T-helper 1 cell treated with Interleukin-12 subunit alpha and Interleukin-12 subunit beta and Interleukin-4 antibody, amounts not matched to agents 30 μg/mL and 1 μg/mL, for 36 hours (primary cell): Measurements from ENCODE around the gene B3GNT4.
A peak's percentile ranks its signal among the peaks of the same experiment; 100 is the strongest.

Experiments
- H3K27ac Mint-ChIP-seq: one replicate; pipeline ENCODE4 v1.8.0; 2021; ENCODE audit warnings: mild to moderate bottlenecking, mixed read lengths
- H3K27me3 Mint-ChIP-seq: one replicate; pipeline ENCODE4 v1.8.0; 2021; ENCODE audit warnings: low read depth, mixed read lengths
- H3K36me3 Mint-ChIP-seq: one replicate; pipeline ENCODE4 v1.8.0; 2021; ENCODE audit warnings: low read depth, mixed read lengths
- H3K4me1 Mint-ChIP-seq: one replicate; pipeline ENCODE4 v1.8.0; 2021; ENCODE audit warnings: low read depth, mixed read lengths
- H3K4me3 Mint-ChIP-seq: one replicate; pipeline ENCODE4 v1.8.0; 2021; ENCODE audit warnings: mild to moderate bottlenecking, moderate library complexity, mixed read lengths
- H3K9me3 Mint-ChIP-seq: one replicate; pipeline ENCODE4 v1.8.0; 2021; ENCODE audit warnings: mixed read lengths

Gene B3GNT4

DNA sequence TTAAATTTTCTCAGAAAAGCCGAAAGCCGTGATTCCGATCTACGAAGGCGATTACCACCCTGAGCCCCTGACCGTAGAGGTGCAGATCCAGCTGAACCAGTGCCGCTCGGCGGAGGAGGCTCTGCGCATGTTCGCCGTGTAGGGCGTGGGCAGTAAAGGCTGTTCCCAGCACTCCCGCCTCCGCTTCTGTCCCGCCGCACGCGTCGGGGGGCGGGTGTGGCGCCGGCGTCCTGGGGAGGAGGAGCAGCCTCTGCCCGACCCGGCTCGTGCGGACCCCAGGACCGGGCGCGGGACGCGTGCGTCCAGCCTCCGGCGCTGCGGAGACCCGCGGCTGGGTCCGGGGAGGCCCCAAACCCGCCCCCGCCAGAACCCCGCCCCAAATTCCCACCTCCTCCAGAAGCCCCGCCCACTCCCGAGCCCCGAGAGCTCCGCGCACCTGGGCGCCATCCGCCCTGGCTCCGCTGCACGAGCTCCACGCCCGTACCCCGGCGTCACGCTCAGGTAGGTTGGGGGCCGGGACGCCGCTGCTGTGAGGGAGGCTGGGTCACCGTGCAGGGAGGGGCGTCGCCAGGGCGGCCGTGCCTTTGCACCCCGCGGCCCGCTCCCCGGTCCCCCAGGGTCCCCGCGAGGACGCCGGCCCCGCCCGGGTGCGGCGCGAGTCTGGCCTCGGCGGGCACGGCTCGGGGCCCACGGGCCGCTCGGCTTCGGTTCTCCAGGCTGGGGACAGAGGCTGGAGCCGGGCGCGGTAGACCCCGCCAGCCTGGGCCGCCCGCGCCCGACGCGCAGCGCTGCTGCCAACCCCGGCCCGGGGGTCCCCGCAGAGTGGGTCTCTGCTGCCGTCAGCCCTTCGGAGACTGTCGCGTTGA, at the start of gene B3GNT4:
B3GNT4 (plus strand) TSS at position 409 of the 866 bp plus-strand sequence. CDS start 910 bp downstream, outside the sequence.
- Mint-ChIP-seq H3K9me3 (no peaks in the 10 kb centered on the region), H3K27me3 (peaks cover 33% of the 10 kb centered on the region), H3K27ac (no peak within 1 kb of the TSS), H3K4me1 (peaks cover 10% of the 10 kb centered on the region), H3K4me3 (peak within 1 kb of the TSS; percentile 87), H3K36me3 (peaks cover 22% of the 10 kb centered on the region)

DNA sequence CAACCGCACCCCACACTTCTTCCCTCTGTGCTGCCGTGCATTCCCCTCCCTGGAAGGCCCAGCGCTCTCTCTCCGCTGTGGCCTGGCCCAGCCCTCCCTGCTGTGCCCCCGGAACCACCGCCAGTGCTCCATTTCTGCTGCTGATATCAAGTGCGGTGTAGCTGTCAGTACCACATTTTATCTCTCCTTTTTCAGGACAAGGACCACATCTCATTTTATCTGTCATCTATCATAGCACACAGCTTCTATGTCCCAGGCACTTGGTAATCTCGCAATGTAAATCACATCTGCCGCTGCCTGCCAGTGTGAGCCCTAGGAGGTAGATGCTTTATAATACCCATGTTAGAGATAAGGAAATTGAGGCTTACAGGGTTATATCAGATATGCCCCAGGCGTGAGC, 47.8 kb upstream of the B3GNT4 start:
- H3K4me1 Mint-ChIP-seq = no peaks in the 10 kb centered on the region
- H3K27ac Mint-ChIP-seq = no peak overlapping the region
- no peaks in the 10 kb centered on the region for H3K36me3 Mint-ChIP-seq
- H3K9me3 Mint-ChIP-seq = no peaks in the 10 kb centered on the region
- H3K27me3 Mint-ChIP-seq = no peaks in the 10 kb centered on the region
- no peak overlapping the region for H3K4me3 Mint-ChIP-seq

DNA sequence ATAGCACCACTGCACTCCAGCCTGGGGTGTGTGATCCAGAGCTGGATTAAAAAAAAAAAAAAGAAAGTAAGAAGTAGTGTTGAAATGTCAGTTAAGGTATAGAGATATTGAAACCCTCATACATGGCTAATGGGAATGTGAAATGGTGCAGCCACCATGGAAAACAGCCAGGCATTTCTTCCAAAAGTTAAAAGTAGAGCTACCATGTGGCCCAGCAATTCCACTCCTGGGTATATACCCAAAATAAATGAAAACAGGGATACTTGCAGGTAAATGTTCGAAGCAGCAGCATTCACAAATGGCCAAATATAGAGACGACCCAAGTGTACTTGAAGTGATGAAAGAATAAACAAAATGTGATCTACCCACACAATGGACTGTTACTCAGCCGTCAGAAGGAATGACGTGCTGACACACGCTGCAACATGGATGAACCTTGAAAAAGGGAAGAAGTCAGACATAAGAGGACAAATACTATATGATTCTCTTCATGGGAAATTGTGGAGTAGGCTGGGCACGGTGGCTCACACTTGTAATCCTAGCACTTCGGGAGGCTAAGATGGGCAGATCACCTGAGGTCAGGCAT, 44.7 kb upstream of the B3GNT4 start:
- no peak overlapping the region for H3K4me3 Mint-ChIP-seq
- H3K27me3 Mint-ChIP-seq = no peaks in the 10 kb centered on the region
- no peaks in the 10 kb centered on the region for H3K9me3 Mint-ChIP-seq
- no peak overlapping the region for H3K27ac Mint-ChIP-seq
- H3K36me3 Mint-ChIP-seq = no peaks in the 10 kb centered on the region
- peaks cover 10% of the 10 kb centered on the region for H3K4me1 Mint-ChIP-seq

DNA sequence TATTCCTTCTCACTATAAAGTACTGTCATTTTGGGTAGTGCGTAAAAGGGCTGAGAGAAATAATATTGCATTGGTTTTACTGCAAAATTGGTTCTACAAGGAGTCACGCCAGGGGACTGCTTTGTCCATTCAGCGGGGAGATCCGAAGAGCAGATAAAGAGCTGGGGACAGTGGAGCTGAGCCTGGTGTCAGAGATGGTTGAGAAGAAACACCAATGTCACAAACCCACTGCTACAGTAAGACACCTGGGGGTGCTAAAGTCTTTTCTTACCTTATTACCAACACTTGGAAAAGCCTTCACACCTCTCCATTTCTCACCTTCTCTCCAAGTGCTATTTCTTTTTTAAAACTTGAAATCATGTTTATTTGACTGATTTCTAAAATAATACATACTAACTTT, 43.6 kb upstream of the B3GNT4 start:
- H3K27me3 Mint-ChIP-seq = peaks cover 4% of the 10 kb centered on the region
- H3K4me1 Mint-ChIP-seq = peaks cover 10% of the 10 kb centered on the region
- H3K36me3 Mint-ChIP-seq = no peaks in the 10 kb centered on the region
- H3K9me3 Mint-ChIP-seq = no peaks in the 10 kb centered on the region
- H3K27ac Mint-ChIP-seq = no peak overlapping the region
- no peak overlapping the region for H3K4me3 Mint-ChIP-seq

DNA sequence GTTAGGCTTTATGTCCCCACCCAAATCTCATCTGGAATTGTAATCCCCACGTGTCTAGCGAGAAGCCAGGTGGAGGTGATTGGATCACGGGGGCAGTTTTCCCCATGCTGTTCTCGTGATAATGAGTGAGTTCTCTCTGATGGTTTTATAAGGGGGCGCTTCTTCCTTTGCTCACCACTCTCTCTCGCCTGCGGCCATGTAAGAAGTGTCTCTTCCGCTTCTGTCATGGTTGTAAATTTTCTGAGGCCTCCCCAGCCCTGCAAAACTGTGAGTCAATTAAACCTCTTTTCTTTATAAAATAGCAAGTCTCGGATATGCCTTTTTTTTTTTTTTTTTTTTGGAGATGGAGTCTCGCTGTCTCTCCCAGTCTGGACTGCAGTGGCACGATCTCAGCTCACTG, 42.7 kb upstream of the B3GNT4 start:
- Mint-ChIP-seq H3K27ac (no peak overlapping the region), H3K36me3 (no peaks in the 10 kb centered on the region), H3K27me3 (peaks cover 7% of the 10 kb centered on the region), H3K4me1 (peaks cover 10% of the 10 kb centered on the region), H3K9me3 (no peaks in the 10 kb centered on the region), H3K4me3 (no peak overlapping the region)

- Mint-ChIP-seq H3K27ac (peak overlapping the region; percentile 20), H3K36me3 (no peaks in the 10 kb centered on the region), H3K4me1 (peaks cover 14% of the 10 kb centered on the region), H3K4me3 (peak overlapping the region; percentile 10), H3K27me3 (peaks cover 7% of the 10 kb centered on the region), H3K9me3 (no peaks in the 10 kb centered on the region)
These were observed 41.8 kb upstream of the B3GNT4 start for GRCh38 chr12:122161682-122162081.

- Mint-ChIP-seq H3K27me3 (peaks cover 7% of the 10 kb centered on the region), H3K9me3 (no peaks in the 10 kb centered on the region), H3K27ac (no peak overlapping the region), H3K4me1 (peaks cover 18% of the 10 kb centered on the region), H3K4me3 (no peak overlapping the region), H3K36me3 (no peaks in the 10 kb centered on the region)
These were observed 40.5 kb upstream of the B3GNT4 start for GRCh38 chr12:122162976-122163375.

DNA sequence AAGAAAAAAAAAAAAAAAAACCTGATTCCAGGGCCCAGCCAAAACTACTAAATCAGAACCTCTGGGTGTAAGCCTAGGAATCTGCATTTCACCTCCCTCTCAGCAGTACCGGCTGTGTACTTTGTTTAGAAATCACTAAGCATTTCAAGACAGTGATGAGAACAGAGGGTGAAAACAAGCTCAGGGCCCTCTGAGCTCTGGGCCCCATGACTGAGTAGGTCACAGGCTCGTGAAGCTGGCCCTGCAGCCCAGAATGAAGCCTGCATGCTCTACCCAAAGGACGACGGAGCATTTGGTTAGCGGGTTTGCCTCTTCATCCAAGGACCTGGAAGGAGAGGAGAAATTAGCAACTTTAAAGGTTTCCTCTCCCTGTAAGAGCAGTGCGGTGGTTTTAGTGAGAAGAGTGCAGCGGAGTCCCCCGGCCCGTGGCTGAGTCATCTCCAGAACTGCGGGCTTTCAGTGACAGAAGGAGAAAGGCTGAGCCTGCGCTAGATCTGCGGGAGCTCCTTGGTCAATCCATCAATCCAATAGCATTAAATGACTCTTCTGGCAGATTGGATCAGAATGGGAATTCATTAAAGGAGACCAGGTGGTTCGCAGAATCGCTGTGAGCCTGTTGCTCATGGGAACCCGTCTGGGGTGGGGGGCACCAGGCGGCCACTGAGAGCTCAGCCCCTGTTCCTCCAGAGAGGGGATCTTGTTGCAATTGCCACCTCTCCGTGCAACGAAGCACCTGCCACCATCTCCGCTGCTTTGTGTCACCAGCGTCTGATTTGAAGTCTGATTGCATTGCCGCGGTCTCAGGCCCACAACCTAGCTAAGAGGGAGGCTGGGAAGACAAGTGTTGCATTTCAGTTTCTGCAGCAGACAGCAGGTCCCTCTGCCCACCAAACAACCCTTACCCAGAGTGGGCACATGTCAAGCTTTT, 36.8 kb upstream of the B3GNT4 start:
- Mint-ChIP-seq H3K27ac (no peak overlapping the region), H3K27me3 (peaks cover 13% of the 10 kb centered on the region), H3K36me3 (no peaks in the 10 kb centered on the region), H3K4me1 (peaks cover 17% of the 10 kb centered on the region), H3K4me3 (no peak overlapping the region), H3K9me3 (no peaks in the 10 kb centered on the region)

DNA sequence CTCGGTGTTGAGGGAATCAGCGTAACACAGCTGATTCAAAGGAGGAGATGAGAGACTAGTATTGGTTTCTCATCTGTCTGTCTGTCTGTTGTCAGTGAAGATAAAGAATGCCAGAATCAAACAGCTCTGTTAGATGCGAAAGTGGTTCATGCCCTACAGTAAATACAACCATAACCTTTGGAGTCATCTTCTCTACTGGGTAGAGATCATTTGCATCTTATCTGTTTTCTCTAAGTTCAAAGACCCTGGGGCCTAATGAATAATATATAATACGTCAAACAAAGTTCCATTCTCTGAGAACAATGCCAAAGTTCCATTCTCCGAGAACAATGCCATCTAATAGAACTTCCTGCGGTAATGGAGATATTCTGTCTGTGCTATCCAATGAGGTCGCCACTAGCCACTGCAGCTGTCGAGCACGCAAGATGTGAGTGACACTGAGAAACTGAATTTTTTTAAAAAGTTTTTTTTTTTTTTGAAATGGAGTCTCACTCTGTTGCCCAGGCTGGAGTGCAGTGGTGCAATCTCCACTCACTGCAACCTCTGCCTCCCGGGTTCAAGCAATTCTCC, 36.1 kb upstream of the B3GNT4 start:
- H3K4me3 Mint-ChIP-seq = no peak overlapping the region
- no peaks in the 10 kb centered on the region for H3K36me3 Mint-ChIP-seq
- H3K27ac Mint-ChIP-seq = no peak overlapping the region
- peaks cover 13% of the 10 kb centered on the region for H3K4me1 Mint-ChIP-seq
- no peaks in the 10 kb centered on the region for H3K9me3 Mint-ChIP-seq
- H3K27me3 Mint-ChIP-seq = peaks cover 13% of the 10 kb centered on the region

DNA sequence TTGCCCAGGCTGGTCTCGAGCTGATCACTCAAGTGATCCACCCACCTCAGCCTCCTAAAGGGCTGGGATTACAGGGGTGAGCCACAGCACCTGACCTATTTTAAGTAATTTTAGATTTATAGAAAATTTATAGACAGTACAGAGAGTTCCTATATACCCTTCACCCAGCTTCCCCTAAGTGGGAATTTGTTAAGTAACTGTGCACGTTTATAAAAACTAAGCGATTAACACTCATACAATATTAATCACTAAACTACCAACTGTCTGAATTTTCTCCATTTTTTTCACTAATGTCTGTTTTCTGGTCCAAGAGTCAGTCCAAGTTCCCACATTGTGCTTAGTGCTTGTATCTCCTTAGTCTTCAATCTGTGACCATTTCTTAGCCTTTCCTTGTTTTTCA, 35.0 kb upstream of the B3GNT4 start:
- no peaks in the 10 kb centered on the region for H3K9me3 Mint-ChIP-seq
- peaks cover 7% of the 10 kb centered on the region for H3K4me1 Mint-ChIP-seq
- no peaks in the 10 kb centered on the region for H3K36me3 Mint-ChIP-seq

DNA sequence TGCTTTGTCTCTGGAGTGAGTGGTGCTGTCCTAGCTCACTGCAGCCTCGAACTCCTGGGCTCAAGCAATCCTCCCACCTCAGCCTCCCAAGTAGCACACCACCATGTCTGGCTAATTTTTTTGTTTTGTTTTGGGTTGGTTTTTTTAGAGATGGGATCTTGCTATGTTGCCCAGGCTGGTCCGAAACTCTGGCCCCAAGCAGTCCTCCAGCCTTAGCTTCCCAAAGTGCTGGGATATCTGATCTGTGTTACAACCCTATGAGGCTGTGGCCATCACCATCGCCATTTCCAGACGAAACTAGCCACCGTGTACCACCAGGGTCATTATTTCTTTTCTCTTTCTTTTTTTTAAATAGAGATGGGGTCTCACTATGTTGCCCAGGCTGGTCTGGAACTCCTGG, 32.1 kb upstream of the B3GNT4 start:
- Mint-ChIP-seq H3K9me3 (no peaks in the 10 kb centered on the region), H3K4me1 (peaks cover 7% of the 10 kb centered on the region), H3K36me3 (no peaks in the 10 kb centered on the region), H3K4me3 (no peak overlapping the region), H3K27ac (no peak overlapping the region), H3K27me3 (peaks cover 15% of the 10 kb centered on the region)

More for the DNA sequence above, 35.0 kb upstream of the B3GNT4 start:
- H3K4me3 Mint-ChIP-seq = no peak overlapping the region
- peaks cover 13% of the 10 kb centered on the region for H3K27me3 Mint-ChIP-seq
- no peak overlapping the region for H3K27ac Mint-ChIP-seq

- H3K4me1 Mint-ChIP-seq = no peaks in the 10 kb centered on the region
- no peak overlapping the region for H3K27ac Mint-ChIP-seq
- H3K27me3 Mint-ChIP-seq = peaks cover 15% of the 10 kb centered on the region
- no peak overlapping the region for H3K4me3 Mint-ChIP-seq
- H3K36me3 Mint-ChIP-seq = no peaks in the 10 kb centered on the region
- H3K9me3 Mint-ChIP-seq = no peaks in the 10 kb centered on the region
These were observed 31.1 kb upstream of the B3GNT4 start for GRCh38 chr12:122172262-122172939.

DNA sequence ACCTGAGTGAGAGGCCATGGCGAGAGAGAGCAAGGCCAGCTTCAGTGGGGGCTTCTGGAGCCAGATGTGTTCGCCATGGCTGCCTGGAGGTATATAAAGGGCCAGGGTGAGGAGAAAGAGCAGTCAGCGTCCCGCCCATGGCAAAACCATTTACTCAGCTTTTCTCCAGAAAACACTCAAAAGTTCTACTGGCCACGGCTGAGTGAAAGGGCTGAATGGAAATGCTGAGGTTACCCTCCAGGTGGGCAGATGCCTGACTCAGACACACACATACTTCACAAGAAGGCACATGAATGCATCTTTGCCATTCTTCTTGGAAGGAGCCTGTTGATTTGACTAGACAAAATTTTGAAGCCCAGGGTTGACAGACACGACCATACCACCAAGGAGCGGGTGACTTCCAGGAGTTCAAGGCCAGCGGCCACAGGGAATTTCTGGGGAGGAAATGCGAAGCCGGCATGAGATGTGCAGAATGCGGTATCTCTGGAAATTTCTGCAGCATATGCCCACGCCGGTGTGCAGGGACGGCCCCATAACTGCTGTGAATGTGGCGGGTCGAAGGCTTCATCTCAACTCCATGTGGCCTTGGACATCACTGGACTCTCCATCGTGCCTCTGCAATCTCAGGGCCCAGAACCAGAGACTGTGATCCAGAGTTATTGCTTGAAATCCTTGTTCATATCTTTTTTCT, 29.2 kb upstream of the B3GNT4 start, which contains the start of gene IL31:
IL31 (minus strand) TSS at position 67 of the 691 bp plus-strand sequence; CDS start at position 18, 49 bp downstream.
- H3K9me3 Mint-ChIP-seq = no peaks in the 10 kb centered on the region
- H3K27me3 Mint-ChIP-seq = peaks cover 9% of the 10 kb centered on the region
- no peaks in the 10 kb centered on the region for H3K4me1 Mint-ChIP-seq
- H3K27ac Mint-ChIP-seq = no peak within 1 kb of the TSS
- no peaks in the 10 kb centered on the region for H3K36me3 Mint-ChIP-seq
- H3K4me3 Mint-ChIP-seq = no peak within 1 kb of the TSS
